Measurements from ENCODE around the gene AIFM3. TPM values are rescaled to one million over a fixed set of nuclear protein-coding genes. Genes with fewer than 3 reads are reported as not detected.

The AIFM3 gene
- total and polyA plus RNA-seq, 2 of the 13 experiments (the other 11 are each of a cell fraction or from before 2014, with no cell fraction given): 9.0 to 15.3 TPM

GRCh38 chr22:20949698-20950183, 17.3 kb upstream of the AIFM3 start (continued):
- TF ChIP-seq, protein P1, sequence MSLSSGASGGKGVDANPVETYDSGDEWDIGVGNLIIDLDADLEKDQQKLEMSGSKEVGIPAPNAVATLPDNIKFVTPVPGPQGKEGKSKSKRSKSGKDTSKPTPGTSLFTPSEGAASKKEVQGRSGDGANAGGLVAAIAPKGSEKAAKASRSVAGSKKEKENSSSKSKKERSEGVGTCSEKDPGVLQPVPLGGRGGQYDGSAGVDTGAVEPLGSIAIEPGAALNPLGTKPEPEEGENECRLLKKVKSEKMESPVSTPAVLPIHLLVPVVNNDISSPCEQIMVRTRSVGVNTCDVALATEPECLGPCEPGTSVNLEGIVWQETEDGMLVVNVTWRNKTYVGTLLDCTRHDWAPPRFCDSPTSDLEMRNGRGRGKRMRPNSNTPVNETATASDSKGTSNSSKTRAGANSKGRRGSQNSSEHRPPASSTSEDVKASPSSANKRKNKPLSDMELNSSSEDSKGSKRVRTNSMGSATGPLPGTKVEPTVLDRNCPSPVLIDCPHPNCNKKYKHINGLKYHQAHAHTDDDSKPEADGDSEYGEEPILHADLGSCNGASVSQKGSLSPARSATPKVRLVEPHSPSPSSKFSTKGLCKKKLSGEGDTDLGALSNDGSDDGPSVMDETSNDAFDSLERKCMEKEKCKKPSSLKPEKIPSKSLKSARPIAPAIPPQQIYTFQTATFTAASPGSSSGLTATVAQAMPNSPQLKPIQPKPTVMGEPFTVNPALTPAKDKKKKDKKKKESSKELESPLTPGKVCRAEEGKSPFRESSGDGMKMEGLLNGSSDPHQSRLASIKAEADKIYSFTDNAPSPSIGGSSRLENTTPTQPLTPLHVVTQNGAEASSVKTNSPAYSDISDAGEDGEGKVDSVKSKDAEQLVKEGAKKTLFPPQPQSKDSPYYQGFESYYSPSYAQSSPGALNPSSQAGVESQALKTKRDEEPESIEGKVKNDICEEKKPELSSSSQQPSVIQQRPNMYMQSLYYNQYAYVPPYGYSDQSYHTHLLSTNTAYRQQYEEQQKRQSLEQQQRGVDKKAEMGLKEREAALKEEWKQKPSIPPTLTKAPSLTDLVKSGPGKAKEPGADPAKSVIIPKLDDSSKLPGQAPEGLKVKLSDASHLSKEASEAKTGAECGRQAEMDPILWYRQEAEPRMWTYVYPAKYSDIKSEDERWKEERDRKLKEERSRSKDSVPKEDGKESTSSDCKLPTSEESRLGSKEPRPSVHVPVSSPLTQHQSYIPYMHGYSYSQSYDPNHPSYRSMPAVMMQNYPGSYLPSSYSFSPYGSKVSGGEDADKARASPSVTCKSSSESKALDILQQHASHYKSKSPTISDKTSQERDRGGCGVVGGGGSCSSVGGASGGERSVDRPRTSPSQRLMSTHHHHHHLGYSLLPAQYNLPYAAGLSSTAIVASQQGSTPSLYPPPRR (CRISPR knock-in tag; IDR thresholded peaks at IDR 0.05; ENCODE audit: borderline replicate concordance): peak; percentile 38; the same call in 1 of the 2 replicates
- TF ChIP-seq ZNF644 (CRISPR knock-in tag; IDR thresholded peaks at IDR 0.05; ENCODE audit: low read depth) (no peak), ZNF746 (CRISPR knock-in tag; IDR thresholded peaks at IDR 0.05) (no peak), ZKSCAN8 (CRISPR knock-in tag; IDR thresholded peaks at IDR 0.05; ENCODE audit: borderline replicate concordance) (0 out of 2 replicates have a peak, but pooled peaks have one; percentile 65), ZNF468 (CRISPR knock-in tag; IDR thresholded peaks at IDR 0.05) (no peak), UBTF (CRISPR knock-in tag; IDR thresholded peaks at IDR 0.05) (0 out of 2 replicates have a peak, but pooled peaks have one; percentile 36), SALL2 (CRISPR knock-in tag; IDR thresholded peaks at IDR 0.05) (no peak), ASH2L (IDR thresholded peaks at IDR 0.05; ENCODE audit: insufficient read length, low read depth, low read length) (peak; percentile 61), ZNF383 (CRISPR knock-in tag; IDR thresholded peaks at IDR 0.05; ENCODE audit: borderline replicate concordance) (no peak), ZNF354B (CRISPR knock-in tag; IDR thresholded peaks at IDR 0.05) (no peak), SMAD3 (CRISPR knock-in tag; IDR thresholded peaks at IDR 0.05) (no peak), KLF6 (CRISPR knock-in tag; IDR thresholded peaks at IDR 0.05) (no peak), PRMT3 (CRISPR knock-in tag; IDR thresholded peaks at IDR 0.05; ENCODE audit: borderline replicate concordance, low read depth) (no peak), REXO4 (CRISPR knock-in tag; IDR thresholded peaks at IDR 0.05; ENCODE audit: borderline replicate concordance) (no peak), MLXIP (CRISPR knock-in tag; IDR thresholded peaks at IDR 0.05; ENCODE audit: borderline replicate concordance) (no peak)
- TF ChIP-seq, protein P2, sequence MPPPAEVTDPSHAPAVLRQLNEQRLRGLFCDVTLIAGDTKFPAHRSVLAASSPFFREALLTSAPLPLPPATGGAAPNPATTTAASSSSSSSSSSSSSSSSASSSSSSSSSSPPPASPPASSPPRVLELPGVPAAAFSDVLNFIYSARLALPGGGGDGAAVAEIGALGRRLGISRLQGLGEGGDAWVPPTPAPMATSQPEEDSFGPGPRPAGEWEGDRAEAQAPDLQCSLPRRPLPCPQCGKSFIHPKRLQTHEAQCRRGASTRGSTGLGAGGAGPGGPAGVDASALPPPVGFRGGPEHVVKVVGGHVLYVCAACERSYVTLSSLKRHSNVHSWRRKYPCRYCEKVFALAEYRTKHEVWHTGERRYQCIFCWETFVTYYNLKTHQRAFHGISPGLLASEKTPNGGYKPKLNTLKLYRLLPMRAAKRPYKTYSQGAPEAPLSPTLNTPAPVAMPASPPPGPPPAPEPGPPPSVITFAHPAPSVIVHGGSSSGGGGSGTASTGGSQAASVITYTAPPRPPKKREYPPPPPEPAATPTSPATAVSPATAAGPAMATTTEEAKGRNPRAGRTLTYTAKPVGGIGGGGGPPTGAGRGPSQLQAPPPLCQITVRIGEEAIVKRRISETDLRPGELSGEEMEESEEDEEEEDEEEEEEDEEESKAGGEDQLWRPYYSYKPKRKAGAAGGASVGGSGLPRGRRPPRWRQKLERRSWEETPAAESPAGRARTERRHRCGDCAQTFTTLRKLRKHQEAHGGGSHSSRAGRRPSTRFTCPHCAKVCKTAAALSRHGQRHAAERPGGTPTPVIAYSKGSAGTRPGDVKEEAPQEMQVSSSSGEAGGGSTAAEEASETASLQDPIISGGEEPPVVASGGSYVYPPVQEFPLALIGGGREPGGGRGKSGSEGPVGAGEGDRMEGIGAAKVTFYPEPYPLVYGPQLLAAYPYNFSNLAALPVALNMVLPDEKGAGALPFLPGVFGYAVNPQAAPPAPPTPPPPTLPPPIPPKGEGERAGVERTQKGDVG (CRISPR knock-in tag; IDR thresholded peaks at IDR 0.05; ENCODE audit: borderline replicate concordance): no peak
